Right renal cortex interstitium (tissue), 3 donors: ENCODE data around the gene PIK3R2. TPM values are rescaled to one million over a fixed set of nuclear protein-coding genes. Genes with fewer than 3 reads are reported as not detected.
"Not testable (repeated sequence)": the region's sequence is repeated elsewhere in the genome, so short reads cannot be mapped to it uniquely, and the experiment has no call there.

Source experiments
- DNase-seq, 3 donors: peaks; one replicate each; pipeline ENCODE4 v3.0.0-alpha.2; 2013; ENCODE audit warnings: low read depth in 3 of 3, low spot score in 2 of 3
- polyA plus RNA-seq, 3 donors: library from polyadenylated mRNA; unstranded; fragments of 120-200 nt; gene quantifications; one replicate each; pipeline ENCODE4 v1.2.1, GENCODE V29; 2013; ENCODE audit not compliant: insufficient read length in 3 of 3

The PIK3R2 gene
- polyA plus RNA-seq, 3 donors: 20.0 to 27.1 (median 26.7) TPM

DNA sequence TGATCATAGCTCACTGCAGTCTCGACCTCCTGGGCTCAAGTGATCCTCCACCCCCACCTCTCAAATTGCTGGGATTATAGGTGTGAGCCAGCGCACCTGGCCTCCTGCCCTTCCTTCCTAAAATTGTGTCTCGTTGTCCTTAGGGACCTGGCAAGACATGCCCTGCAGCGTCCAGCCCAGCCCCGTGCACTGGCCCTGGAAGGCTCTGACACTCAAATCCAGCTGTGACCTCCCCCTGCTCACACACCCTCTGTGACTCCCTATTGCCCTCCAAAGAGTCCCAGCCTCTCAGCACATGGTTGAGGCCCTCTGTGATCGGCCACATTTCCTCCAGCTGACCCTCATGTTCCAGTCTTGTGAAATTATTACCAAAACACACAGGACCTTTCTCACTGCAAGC lies 45.0 kb downstream of the PIK3R2 start:
- DNase-seq: no peak

DNA sequence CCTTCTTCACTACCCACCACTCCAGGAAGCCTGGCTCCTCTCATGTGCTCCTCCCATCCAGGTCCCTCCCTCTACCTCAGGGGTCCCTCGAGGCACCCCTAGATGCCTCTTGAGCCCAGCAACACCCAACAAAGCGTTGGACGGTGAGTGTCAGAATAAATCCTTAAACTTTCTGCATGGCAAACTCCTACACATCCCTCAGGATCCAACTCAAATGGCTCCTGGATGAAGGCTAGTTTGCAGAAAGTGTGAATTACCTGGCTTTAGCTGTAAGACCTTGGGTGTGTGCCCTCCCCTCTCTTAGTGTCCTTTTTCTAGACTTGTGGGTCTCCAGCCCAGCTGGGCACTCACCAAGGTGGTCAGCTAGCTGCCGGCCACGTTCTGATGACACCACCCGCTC lies 45.4 kb downstream of the PIK3R2 start:
- DNase-seq: no peak

DNA sequence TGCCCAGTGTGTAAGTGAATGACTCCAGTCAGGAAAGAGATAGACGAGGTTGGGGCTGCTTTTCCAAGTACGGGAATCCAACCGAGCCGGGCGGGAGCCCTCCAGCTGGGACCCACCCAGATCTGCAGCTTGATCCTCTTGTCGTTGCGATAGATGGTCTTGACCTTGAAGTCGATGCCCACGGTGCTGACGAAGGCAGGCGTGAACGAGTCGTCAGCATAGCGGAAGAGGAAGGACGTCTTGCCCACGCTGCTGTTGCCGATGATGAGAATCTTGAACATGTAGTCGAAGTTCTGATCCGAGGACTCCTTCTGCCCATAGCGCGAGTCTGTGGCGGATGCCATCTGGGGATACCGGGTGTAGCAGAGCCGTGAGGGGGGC lies 49.4 kb downstream of the PIK3R2 start:
- no peak for DNase-seq

GRCh38 chr19:18202778-18203407 lies 49.9 kb downstream of the PIK3R2 start:
- no peak for DNase-seq

DNA sequence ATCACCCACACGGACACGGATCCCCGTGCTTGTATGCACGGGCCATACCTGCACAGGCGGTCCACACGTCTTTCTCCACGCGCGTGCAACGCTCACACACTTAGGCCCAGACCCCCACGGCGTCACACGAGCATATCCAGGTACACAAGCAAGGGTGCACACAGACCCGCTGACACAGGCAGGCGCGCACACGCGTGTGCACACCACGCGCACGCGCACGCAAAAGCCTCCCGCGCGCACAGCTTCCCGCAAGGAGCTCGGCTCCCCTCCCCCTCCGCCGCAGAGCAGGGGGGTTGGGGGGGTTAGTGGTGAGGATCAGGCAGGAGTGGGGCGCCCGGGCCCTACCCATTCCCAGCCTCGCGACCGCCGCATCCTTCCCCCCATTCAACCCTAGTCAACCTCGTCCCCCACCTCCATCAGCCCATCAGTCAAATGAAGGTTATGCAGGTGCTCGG lies 50.5 kb downstream of the PIK3R2 start:
- no peak for DNase-seq

DNA sequence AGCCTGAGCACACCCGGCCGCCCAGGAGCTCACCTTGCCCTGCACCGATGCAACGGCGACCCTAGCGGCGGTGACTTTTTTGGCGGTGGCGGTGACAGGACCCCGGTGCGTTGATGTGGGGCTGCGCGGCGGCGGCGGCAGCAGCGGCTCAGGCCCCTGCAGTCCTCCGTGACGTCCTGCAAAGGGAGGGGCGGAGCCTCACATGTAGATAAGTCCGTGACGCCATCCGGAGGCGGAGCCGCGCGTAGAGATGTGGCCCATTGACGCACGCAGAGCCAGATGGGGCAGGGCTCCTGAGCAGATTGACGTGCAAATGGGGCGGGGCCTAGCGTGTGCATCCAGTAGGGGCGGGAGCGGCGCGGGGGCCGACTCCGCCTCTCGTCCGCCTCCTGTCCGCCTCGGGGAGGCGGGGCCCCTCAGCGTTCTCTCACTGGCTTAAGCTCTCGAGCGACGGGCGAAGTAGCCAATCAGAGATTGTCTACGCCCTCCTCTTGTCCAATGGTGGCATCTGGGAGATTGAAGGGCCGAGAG lies 51.0 kb downstream of the PIK3R2 start, which contains the start of gene RAB3A:
RAB3A (minus strand) TSS at position 180 of the 531 bp plus-strand sequence. CDS start 1,302 bp downstream, outside the sequence.
- peak; percentile 99 to 100 (median 100) for DNase-seq

GRCh38 chr19:18204394-18205199 lies 51.6 kb downstream of the PIK3R2 start:
- peak; percentile 80 to 93 (median 83) for DNase-seq

DNA sequence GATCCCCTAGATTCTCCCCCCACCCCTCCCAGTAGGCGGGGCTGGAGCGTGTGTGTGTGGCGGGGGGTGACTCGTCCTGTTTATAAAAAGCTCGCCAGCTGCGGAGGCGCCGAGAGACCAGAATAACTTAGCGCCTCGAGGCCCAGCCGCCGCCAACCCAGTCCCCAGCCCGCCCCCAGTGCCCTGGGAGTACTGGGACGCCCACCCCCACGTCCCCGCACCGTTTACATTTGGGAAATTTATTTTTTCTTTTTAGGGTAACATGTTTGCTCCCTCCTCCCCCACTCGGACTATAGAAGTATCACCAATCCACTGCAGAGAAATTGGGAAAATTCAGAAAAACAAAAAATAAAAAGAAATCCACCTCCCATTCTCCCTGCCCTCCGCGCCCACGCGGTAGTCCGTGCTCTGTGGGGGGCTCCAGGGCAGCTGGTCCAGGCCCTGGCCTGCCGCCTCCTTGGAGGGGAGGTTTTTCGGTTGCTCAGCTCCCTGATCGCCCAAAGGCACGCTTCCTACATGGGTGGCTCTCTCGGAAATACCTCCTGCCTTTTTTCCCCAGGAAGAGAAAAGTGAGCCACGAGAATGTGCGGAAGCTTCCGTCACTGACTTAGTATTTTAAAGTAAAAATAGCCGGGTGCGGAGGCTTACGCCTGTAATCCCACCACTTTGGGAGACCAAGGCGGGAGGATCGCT lies 52.4 kb downstream of the PIK3R2 start:
- no peak for DNase-seq

DNA sequence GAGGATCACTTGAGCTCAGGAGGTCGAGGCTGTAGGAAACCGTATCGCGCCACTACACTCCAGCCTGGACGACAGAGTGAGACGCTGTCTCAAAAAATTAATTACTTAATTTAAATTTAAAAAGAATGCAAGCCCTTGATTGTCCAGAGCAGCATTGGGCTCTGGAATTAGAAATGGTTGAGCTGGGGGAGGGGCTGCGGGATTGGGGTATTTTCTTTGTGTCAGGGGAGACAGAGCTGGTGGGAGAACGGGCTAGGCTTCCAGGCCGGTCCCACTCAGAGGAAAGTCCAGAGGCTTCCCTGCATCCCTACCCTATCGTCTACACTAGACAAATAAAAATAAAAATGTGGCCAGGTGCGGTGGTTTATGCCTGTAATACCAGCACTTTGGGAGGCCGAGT lies 53.1 kb downstream of the PIK3R2 start:
- no peak for DNase-seq

DNA sequence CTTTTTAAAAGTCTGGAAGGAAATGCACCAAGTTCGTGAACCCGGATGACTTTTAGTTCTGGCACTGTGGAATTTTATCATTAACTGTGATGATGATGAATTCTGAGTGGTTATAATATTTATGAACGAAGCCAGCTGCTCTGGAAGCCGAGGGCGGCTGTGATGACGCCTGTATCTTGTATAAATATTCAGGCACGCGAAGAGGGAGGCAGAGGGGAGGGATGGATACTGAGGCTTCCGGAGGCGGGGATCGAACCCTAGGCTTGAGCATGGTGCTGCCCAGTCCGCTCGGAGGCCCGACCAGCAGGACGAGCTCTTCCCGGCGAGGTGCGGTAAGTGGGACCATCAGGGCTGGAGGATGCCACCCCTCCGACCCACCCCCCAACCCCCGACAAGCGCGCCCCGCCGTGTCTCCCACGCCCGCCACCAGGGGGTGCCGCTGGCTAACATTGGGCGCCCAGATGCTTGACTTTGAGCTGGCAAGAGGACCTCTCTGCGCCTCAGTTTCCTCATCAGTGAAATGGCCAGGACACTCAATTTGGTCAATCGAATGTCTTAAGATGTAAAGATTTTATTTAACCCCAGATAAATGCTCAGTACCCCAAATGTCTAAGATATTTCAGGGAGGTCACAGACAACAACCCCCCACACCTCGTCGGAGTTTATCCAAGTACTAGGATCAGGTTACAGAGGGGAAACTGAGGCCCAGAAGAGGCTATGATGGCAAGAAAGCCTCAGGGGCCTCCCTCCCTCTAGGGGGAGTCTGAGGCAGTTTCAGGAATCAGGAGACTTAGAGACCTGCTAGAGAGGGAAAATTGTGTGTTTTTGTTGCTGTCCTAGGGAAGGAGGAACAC lies 55.4 kb downstream of the PIK3R2 start:
- no peak for DNase-seq

DNA sequence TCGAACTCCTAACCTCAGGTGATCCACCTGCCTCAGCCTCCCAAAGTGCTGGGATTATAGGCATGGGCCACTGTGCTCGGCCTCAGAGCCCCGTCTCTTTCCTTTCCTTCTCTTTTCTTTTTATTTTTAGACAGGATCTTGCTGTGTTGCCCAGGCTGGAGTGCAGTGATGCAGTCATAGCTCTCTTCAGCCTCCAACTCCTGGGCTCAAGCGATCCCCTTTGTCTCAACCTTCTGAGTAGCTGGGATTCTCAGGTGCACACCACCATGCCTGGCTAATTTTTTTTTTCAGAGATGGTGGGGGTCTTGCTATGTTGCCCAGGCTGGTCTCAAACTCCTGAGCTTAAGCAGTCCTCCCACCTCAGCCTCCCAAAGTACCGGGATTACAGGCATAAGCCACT lies 56.9 kb downstream of the PIK3R2 start:
- DNase-seq: not testable (repeated sequence)

GRCh38 chr19:18211683-18212082 lies 58.7 kb downstream of the PIK3R2 start:
- no peak for DNase-seq

DNA sequence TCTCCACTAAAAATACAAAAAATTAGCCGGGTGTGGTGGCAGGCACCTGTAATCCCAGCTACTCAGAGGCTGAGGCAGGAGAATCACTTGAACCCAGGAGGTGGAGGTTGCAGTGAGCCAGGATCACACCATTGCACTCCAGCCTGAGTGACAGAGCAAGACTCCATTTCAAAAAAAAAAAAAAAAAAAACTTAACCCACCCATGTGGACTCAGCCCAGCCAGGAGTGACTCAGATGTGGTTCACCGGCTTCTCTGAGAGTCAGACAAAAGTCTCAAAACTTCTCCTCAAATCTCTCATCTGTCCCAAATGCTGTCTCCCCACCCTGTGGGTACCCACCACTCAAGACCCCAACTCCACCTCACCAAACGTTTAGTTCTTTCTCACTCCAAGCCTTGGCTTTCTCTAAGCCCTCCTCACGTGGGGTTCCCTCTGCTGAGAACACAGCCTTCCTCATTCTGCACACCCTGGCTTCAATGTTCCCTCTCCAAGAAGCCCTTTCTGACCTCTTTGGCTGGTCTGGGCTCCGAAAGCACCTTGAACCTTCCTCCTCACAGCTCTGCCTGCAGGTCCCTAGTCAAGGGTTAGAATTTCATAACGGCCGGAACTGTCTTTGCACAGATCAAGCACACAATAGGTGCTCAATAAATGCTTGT lies 61.9 kb downstream of the PIK3R2 start:
- no peak for DNase-seq

- DNase-seq: no peak
These were observed 63.8 kb downstream of the PIK3R2 start for GRCh38 chr19:18216789-18217188.

- no peak for DNase-seq
These were observed 65.2 kb downstream of the PIK3R2 start for GRCh38 chr19:18218159-18218558.

DNA sequence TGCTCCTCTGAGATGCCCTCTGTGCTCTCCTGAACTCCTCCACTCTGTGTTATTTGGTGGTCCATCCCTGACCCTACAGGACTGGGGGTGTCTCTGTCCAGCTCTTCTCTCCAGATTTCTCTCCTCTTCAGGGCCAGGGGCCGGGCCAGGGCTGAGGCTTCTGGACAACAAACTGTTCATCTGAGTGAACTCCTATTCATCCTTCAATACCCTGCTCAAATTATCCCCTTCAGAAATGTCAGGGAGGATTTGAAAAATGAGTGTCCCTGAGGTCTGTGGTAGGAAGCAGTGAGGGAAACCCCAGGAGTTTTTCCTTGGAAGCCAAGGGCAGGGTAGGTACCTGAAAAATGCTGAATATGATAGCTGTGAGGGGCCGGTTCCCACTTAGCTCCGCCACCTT lies 65.6 kb downstream of the PIK3R2 start:
- DNase-seq: no peak
